H4 (cell line): ENCODE measurements around the gene DTWD1. TPM values are rescaled to one million over a fixed set of nuclear protein-coding genes. Genes with fewer than 3 reads are reported as not detected.

ENCODE experiments used
- total RNA-seq: library from RNA; depleted of rRNA; stranded (reverse); fragments of >200 nt; shearing (Covaris generic); gene quantifications from 2 replicates; pipeline ENCODE4 v1.2.3, GENCODE V29; 2014; rRNA removed

DTWD1 gene
- total RNA-seq, 1 experiment from 2014 or later = 35.3 TPM

Other genes with a start within 250 kb of the DTWD1 start
- gene FGF7, start 197.8 kb upstream of the DTWD1 start, total RNA-seq = 3.6 and 8.2 TPM in 2 replicates
- gene FAM227B, start 230 bp upstream of the DTWD1 start, total RNA-seq = 1.9 and 2.1 TPM in 2 replicates